NCI-H345 treated with DMSO at 0.1 percent for 48 hours (cell line): Measurements from ENCODE around the gene HSPBP1.
A peak's percentile ranks its signal among the peaks of the same experiment; 100 is the strongest.

Experiments used
- DNase-seq: peaks from one replicate; lab custom pipeline; 2025; ENCODE audit not compliant: unreplicated experiment; lab: John Stamatoyannopoulos, UW

The HSPBP1 gene

DNA sequence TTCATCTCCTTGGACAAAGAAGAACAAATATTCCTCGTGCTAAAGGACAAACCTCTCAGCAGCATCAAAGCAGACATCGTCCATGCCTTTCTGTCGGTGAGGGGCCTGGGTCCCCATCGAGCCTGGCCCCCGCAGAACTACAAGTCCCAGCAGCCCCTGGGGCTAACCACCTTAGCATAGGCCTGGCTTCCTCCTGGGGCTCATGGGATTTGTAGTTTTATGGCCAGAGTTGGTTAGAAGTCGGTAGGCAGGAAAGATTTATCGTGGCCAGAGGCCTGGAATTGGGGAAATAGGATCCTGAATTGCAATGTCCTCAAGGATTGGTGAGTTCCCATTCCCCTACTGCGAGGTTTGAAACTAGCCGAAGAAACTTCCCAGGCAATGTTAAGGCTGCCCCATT lies 25.6 kb upstream of the HSPBP1 start:
- DNase-seq = no peak

DNA sequence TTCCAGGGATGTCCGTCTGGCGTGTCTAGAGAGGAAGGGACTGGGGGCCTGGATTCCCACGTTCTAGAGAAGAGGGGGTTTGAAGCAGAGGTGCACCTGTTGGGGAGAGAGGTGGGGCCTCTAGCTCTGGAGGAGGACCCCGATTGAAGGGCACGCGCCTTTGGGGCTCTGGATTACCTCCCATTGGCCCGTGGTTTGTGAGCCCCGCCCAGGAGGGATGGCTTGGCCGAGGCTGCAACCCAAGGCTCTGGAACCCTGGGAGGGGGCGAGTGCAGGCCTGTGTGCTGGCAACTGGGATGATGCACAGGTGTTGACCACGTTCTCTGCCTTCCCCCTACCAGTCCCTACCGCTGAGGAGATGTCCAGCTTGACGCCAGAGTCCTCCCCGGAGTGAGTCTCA lies 25.1 kb upstream of the HSPBP1 start:
- no peak for DNase-seq

DNA sequence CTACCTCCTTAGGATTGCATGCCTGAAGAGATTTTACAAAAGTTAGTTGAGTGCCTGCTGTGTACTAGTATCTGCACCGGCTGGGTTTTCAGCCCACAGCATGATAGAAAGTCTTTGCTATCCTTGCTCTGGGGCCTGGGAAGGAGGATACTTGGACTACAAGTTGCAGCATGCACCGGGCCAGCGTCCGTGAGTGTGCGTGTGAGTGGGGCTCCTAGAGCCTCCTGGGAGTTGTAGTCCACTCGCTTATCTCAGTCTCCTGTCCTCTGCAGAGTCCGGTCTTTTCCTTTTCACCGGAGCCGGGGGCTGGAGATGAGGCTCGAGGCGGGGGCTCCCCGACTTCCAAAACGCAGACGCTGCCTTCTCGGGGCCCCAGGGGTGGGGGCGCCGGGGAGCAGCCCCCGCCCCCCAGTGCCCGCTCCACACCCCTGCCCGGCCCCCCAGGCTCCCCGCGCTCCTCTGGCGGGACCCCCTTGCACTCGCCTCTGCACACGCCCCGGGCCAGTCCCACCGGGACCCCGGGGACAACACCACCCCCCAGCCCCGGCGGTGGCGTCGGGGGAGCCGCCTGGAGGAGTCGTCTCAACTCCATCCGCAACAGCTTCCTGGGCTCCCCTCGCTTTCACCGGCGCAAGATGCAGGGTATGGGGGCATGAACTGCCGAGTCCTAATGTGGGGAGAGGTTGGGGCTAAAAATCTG lies 24.5 kb upstream of the HSPBP1 start:
- DNase-seq = no peak

DNA sequence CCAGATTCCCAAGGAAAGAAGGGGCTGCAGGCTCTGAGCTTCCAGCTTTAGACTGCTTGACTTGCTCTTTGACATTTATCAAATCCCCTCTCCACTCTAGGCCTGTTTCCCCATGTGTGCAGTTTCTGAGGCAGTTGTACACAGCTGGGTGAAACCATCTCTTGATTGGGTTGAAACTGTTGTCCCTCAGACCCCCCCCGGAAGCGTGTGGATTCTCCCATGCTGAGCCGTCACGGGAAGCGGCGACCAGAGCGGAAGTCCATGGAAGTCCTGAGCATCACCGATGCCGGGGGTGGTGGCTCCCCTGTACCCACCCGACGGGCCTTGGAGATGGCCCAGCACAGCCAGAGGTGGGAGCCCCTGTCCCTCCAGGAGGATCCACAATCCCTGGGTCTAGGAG lies 23.6 kb upstream of the HSPBP1 start:
- DNase-seq = no peak

DNA sequence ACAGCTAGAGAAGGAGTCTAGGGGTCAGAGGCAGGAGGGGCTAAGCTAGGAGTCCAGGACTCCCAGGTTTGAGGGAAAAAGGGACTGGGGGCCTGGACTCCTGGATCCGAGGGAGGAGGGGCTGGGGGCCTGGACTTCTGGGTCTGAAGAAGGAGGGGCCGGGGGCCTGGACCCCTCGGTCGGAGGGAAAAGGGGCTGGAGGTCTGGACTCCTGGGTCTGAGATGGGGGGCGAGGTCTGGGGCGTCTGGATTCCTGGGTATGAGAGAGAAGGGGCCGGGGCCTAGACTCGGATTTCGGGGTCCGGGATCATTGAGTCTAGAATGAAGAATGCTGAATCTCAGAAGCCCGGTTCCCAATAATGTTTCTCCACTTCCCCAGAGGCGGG lies 22.4 kb upstream of the HSPBP1 start:
- DNase-seq = no peak

DNA sequence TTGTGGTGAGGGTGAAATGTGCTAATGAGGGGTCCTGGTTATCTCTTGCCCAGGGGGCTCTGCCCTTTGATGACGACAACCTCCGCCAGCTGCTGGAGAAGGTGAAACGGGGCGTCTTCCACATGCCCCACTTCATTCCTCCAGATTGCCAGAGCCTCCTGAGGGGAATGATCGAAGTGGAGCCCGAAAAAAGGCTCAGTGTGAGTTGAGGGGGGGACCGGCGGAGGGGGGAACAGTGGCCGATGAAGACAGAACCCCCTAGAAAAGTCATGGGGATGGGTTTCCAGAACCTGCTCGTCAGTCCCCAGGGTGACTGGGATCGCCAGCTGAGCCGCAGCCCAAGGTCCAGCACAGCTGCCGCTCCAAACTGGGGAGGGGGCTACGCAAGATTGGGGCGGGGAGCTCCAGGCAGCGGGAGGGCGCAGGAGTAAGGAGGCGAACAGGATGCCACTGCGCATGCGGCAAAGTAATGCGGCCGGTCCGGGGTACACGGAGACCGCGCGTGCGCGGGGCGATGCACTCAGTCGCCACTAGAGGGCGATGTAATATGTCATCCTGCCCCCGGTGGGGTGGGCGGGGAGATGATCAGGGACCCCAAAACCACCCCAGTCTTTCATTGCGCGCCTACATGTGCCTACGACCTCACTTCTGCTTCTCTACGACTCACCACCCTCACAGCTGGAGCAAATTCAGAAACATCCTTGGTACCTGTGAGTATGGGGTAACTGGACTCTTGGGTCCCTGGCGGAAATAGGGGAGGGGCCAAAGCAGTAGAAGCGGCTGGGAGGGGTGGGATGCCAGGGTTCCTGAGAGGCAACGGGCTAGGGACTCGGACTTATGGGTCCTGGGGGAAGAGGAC lies 21.8 kb upstream of the HSPBP1 start:
- peak; percentile 50 for DNase-seq

DNA sequence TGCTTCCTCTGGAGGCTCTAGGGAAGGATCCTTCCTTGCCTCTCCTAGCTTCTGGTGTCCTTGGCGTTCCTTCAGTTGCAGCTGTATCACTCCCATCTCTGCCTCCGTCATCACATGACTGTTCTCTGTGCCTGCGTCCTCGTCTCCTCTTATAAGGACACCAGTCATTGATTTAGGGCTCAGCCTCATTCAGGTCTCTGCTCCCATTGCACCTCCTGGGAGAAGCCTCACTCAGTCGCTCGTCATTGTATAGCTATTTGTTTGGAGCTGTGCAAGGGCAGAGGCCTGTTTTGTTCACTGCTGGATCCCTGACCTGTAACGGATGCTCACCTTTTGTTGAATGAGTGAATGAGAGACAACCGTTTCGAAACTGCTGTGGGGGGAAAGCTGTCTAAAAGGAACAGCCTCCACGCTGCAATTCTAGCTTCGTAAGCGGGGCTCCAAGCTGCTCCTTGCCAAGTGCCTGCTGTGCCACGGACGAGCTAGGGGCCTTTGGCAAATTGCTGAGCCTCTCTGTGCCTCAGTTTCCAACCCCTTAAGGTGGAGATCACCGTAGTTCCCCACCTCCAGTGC lies 21.1 kb upstream of the HSPBP1 start:
- DNase-seq = no peak

DNA sequence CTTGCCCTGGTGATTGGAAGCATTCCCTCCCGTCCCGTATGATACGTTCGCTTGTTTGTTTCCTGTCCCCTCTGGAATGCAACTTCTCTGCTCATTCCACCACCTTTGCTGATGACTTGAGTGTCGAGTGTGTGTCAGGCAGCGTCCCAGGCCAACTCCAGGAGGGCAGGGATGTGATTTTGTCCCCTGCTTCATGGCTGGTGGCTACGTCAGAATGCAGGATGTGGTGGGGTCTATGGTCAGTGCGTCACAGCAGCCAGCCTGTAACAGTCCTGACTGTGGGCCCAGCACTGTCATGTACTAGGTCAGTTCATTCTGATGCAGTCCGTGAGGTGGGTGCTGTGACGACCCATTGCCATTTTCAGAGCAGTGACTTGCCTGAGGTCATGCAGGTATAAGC lies 20.1 kb upstream of the HSPBP1 start:
- DNase-seq = no peak

DNA sequence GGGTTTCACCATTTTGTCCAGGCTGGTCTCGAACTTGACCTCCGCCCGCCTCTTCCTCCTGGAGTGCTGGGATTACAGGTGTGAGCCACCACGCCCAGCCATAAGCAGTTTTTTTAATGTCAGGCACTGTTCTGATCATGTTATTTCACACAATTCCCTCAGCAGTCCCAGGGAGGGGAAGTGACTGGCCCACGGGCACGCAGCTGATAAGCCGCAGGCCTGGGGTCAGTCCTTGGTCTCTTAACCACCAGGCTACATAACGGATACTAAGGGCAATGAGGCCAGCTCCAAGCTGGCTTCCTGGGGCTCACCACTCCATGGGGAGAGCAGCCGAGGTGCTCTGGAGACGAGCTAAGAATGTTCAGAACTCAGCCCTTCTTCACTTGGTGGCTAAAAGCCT lies 17.4 kb upstream of the HSPBP1 start:
- no peak for DNase-seq

DNA sequence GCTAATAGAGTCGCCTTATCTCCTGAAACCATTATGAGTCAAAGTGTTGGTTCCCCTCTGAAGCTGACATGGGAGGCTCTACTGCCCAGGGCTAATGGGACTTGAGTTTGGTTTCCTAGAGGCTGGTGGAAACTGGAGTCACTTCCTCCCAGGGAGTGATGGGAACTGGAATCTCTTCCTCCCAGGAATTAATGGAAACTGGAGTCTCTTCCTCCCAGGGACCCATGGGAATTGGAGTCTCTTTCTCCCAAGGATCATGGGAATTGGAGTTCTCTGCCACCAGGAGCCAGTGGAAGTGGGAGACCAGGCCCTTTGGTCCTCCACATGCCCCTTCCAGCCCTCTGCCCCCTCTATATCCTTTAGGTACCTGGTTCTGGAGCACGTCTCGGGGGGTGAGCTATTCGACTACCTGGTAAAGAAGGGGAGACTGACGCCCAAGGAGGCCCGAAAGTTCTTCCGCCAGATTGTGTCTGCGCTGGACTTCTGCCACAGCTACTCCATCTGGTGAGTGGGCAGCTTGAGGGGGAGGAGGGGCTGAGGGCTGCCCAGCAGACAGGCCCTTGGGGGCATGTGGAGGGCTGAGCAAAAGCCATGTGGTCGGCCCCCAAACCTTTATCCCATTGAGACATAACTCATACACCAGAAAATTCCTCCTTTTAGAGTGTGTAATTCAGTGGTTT lies 9.3 kb upstream of the HSPBP1 start:
- no peak for DNase-seq

DNA sequence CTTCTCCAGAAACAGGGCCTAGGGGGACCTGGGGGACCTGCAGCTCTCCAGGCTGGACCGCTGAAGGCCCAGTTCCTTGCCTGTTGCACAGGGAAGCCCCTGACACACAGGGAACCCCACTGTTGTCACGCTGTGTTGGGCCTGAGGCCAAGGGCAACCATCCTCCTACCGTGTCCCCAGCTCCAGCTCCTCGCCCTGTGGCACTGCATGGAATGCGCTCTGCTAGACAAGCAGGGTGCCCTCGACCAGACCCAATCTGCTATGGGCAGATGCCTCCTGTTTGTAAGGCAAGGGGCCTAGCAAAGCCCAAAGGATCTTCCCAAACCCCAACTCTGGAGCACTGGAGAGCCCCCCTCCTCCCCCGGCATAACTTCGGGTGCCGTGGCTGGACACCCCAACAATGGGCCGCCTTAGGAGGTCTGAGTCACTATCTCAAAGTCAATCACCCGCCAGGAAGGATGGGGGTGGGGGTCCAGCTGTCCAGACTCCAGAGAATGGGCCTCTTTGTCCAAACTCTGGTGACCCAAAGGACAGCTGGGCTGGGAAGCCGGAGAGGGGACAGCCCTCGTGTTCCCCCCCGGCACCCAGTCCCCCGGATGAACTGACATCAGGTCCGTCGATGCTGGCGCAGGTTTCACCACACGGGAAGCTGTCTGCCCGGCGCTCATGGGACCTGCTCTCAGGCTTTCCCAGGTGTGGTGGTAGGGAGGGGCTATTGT lies 7.6 kb upstream of the HSPBP1 start:
- DNase-seq = no peak

DNA sequence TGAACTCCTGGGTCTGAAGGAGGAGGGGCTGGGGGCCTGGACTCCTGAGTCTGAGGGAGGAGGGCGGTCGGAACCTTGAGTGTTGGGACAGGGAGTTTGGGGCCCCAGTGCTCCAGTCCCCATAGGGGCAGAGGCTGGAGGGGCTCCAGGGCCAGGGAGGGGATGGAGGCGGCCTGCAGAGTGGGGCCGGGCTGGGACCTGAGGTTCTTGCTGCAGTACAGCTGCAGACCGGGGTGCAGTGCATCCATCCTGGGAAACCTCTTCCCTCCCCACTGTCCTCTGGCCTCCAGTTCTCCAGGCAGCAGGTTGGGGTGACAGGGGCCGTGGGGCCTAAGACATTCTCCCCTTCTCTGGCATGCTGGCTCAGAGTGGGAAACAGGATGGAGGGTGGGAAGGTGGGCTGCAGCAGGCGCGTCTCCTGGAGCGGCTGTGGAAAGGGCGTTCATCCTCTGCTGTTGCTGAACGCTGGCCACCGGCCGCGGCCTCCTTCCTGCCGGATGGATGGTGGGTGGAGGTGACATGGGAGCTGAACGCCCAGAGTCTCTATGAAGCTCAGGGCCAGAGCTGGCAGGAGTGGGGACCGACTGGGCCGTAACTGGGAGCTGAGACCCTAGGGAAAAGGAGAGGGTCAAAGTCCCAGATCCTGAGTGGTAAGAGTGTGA lies 5.5 kb upstream of the HSPBP1 start:
- no peak for DNase-seq

DNA sequence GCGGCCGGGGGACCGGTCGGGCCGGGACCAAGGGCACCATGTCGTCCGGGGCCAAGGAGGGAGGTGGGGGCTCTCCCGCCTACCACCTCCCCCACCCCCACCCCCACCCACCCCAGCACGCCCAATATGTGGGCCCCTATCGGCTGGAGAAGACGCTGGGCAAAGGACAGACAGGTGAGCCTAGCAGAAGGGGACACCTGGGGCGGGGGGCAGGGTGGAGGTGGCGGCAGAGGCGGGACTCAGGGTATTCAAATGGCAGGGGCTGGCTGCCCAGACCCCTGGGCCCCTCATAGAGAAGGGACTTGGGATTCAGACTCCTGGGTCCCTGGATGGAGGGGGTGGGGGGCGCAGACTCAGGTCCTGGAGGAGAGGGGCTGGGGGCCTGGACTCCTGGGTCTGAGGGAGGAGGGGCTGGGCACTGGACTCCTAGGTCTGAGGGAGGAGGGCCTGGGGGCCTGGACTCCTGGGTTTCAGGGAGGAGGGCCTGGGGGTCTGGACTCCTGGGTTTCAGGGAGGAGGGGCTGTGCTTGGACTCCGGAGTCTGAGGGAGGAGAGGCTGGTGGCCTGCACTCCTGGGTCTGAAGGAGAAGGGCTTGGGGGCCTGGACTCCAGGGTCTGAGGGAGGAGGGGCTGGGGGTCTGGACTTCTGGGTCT lies 4.6 kb upstream of the HSPBP1 start:
- DNase-seq = no peak

DNA sequence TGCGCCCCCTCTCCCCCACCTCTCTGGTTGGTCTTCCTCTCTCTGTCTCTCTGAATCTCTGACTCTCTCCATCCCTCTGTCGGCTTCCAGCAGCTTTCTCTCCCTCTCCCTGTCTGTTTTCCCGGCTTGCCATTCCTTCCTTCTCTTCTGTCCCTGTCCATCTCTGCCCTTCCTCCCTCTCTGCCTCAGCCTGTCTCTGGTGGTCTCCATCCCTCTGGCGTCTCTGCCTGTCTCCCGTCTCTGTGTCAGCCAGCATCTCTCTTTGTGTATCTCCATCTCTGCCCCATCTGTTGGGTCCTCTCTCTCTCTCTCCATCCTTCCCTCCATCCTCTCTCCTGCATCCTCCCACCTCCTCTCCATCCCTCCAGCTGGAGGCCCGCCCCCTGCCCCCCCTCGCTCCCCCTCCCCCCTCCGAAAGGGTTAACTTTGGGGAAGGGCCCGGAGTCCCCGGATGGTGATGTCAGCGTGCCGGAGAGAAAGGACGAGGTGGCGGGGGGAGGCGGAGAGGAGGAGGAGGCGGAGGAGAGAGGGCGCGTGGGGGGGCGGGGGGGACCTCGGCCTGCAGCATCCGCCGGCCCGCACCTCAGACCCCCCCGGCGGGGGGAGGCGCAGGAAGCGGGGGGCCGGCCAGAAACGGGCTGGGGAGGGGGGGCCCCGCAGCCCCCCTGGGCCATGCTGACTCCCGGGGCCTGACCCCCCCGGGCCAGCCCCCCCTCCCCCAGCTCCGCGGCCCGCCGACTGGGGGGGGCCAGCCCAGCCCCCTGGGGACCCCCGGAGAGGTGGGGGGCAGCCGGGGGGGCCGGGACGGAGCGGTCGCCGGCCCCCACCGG lies 3.9 kb upstream of the HSPBP1 start, which contains the start of gene BRSK1:
BRSK1 (plus strand) TSS at position 450 of the 830 bp plus-strand sequence. CDS start 446 bp downstream, outside the sequence.
- no peak for DNase-seq

DNA sequence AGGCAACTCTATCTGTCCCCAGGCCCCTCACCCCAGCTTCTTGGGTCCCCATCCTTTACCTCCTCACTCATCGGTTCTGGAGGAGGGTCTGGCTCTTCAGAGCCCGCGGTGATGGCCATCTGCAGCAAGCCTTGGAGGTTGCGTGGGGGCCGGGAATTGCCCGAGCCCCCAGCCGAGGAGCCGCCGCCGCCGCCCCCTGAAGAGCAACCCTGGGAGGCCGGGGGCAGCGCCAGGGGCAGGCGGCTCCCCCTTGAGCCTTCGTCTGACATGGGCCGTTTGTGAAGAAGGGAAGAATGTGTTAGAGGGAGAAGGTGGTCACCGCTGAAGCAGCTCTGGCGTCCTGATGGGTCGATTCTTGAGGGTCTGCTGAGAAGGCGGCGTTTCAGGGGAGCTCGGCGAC lies 570 bp downstream of the HSPBP1 start:
- no peak for DNase-seq

DNA sequence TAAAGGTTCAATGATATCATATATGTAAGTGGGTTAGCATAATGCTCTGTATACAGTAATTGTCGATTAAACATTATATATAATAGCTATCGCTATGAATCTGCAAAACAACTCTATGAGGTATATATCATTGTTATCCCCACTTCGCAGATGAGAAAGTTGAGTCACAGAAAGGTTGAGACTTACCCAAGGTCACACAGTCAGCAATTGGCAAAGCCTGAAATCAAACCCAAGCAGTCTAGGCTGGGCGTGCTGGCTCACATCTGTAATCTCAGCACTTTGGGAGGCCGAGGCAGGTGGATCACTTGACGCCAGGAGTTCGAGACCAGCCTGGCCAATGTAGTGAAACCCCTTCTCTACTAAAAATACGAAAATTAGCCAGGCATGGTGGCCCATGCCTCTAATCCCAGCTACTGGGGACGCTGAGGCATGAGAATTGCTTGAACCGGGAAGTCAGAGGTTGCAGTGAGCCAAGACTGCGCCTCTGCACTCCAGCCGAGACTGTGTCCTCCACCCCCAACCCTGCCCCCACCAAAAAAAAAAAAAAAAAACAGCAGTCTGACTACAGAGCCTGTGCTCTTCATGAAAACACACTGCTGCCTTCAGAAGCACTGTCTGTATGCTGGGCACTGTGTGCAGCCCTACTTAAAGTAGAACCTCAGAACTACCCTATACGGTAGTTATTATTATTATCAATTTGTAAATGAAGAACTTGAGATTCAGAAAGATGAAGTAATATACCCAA lies 1.3 kb downstream of the HSPBP1 start:
- no peak for DNase-seq

DNA sequence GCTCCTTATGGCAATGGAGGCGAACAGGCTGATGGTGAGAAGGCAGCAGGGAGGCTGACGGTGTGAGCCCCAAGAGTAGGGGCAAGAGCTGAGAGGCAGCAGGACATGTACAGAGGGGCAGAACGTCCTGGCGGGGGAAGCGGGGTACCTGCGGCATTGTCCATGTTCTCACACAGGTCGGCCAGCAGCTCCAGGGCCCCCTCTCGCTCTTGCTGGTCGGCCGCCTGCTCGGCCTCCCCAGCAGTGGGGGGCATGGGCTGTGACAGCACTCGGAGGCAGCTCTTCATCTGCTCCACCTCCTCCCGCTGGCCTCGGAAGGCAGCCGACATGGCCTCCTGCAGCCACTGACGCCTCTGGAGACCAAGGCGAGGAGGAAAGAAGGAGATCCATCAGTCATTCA lies 2.4 kb downstream of the HSPBP1 start:
- no peak for DNase-seq

DNA sequence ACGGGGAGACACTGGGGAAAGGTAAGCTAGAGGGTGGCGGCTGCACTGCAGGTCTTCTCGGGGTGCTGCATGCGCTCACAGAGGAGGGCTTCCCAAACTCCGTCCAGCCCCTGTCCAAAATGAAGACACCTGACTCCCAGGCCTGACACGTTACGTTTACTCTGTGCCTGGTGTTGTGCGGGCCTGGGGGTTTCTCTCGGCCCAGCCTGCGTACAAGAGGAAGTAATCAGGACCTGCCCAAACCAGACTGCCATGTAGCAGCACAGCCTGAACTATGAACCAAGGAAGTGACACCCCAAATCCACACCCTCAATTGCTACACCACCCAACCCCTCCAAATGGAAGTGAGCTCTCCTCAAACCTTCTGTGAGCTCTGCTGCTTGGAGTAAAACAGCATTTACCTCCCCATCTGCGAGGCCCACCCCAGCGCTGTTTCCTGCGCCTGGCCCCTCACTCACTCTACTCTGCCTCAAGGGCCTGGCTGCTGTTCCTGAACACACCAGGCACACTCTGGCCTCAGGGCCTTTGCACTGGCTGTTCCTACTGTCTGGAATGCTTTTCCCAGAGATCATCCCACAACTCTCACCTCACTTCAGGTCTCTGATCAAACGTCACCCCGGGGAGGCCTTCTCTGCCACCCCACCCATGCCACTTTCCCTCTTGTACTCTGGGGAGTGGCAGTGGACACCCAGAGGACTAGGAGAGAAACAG lies 3.0 kb downstream of the HSPBP1 start:
- DNase-seq = no peak
